K562 (cell line): Measurements from ENCODE around the gene SCG5. TPM values are rescaled to one million over a fixed set of nuclear protein-coding genes. Genes with fewer than 3 reads are reported as not detected.
A peak's percentile ranks its signal among the peaks of the same experiment; 100 is the strongest.
"Not testable (repeated sequence)": the region's sequence is repeated elsewhere in the genome, so short reads cannot be mapped to it uniquely, and the experiment has no call there.

Source experiments
- ATAC-seq: fragments of 200-7000 bp; cut with Tn5 transposase; 3 replicates; pipeline ENCODE4 v1.9.1; 2020; ENCODE audit warnings: moderate library complexity
- BruUV-seq: library from RNA; stranded (reverse); fragments of 400-500 nt; replicated peaks from 2 replicates; lab custom pipeline; 2021; lab: Mats Ljungman, UMichigan
- CTCF ChIA-PET: fragments of 300-600 bp; formaldehyde crosslinking; extraction: SDS; loops from one replicate; lab custom pipeline; 2021; ENCODE audit warnings: low intra/inter-chr PET ratio; lab: Yijun Ruan, JAX
- POLR2A ChIA-PET: fragments of 300-600, 350-650 bp; sonication (Branson Sonifier 250); formaldehyde crosslinking; extraction: SDS; loops from one replicate; lab custom pipeline; 2021; ENCODE audit warnings: antibody characterized with exemption, inconsistent platforms; lab: Yijun Ruan, JAX
- DNase-seq, 4 experiments: peaks; one replicate each; pipeline versions ENCODE4 v3.0.0 to v3.0.0-alpha.2; 2011 to 2018; ENCODE audit warnings: low spot score in 3 of 4, mixed read lengths in 3 of 4; ENCODE audit errors: extremely low read depth in 1 of 4
- FAIRE-seq: peaks from 2 replicates; lab custom pipeline; 2011; peaks lifted over from hg19 to GRCh38; lab: Jason Lieb, UNC
- H2AFZ ChIP-seq: 2 replicates; pipeline ENCODE4 v1.6.0; 2011; ENCODE audit warnings: low read depth, low read length, control low read depth, inconsistent platforms
- H3K27ac ChIP-seq: fragments of 200-600 bp; 3 replicates; pipeline ENCODE4 v1.8.0; 2011; ENCODE audit warnings: low read depth, mild to moderate bottlenecking, control low read depth, inconsistent platforms, low read length, moderate library complexity, mixed read lengths; ENCODE audit errors: extremely low read depth
- H3K27me3 ChIP-seq, 2 experiments: fragments of 300-600 bp in 1 of 2; 2 replicates in 1 of 2; 3 replicates in 1 of 2; pipeline versions ENCODE4 v1.6.0 to v1.8.0; 2011; ENCODE audit warnings: inconsistent platforms in 2 of 2, low read length in 2 of 2, mild to moderate bottlenecking in 1 of 2, mixed read lengths in 1 of 2, moderate library complexity in 1 of 2; ENCODE audit not compliant: control insufficient read depth in 2 of 2, insufficient read depth in 2 of 2
- H3K36me3 ChIP-seq: fragments of 300-600 bp; 3 replicates; pipeline ENCODE4 v1.8.0; 2011; ENCODE audit warnings: mild to moderate bottlenecking, low read length, inconsistent platforms; ENCODE audit not compliant: control insufficient read depth, insufficient read depth
- H3K4me1 ChIP-seq, 2 experiments: fragments of 200-600 bp in 1 of 2; replicated peaks in 1 of 2; 2 replicates in 1 of 2; 3 replicates in 1 of 2; pipeline versions ENCODE4 v1.5.1 to v1.8.0; 2011; ENCODE audit warnings: inconsistent platforms in 2 of 2, low read length in 2 of 2, mild to moderate bottlenecking in 1 of 2, mixed read lengths in 1 of 2, moderate library complexity in 1 of 2; ENCODE audit not compliant: control insufficient read depth in 2 of 2, insufficient read depth in 2 of 2
- H3K4me2 ChIP-seq: 2 replicates; pipeline ENCODE4 v1.6.1; 2011; ENCODE audit warnings: low read length, control low read depth, inconsistent platforms, mixed read lengths; ENCODE audit not compliant: insufficient read depth
- H3K4me3 ChIP-seq: fragments of 200-600 bp; sonication (generic), shearing (Covaris generic); 2 replicates; pipeline ENCODE4 v1.5.1; 2016; ENCODE audit warnings: control low read depth, inconsistent platforms
- H3K79me2 ChIP-seq: fragments of 200-600 bp; 3 replicates; pipeline ENCODE4 v1.8.0; 2011; ENCODE audit warnings: low read length, inconsistent platforms; ENCODE audit not compliant: control insufficient read depth, insufficient read depth
- H3K9ac ChIP-seq, 2 experiments: 2 replicates each; pipeline versions ENCODE4 v1.6.0 to v1.6.1; 2011; ENCODE audit warnings: low read depth in 2 of 2, low read length in 2 of 2, control low read depth in 1 of 2, inconsistent platforms in 1 of 2, mild to moderate bottlenecking in 1 of 2, mixed read lengths in 1 of 2; ENCODE audit not compliant: insufficient read depth in 1 of 2
- H3K9me1 ChIP-seq: one replicate; pipeline ENCODE4 v1.6.0; 2011; ENCODE audit warnings: inconsistent platforms, mild to moderate bottlenecking, low read length, moderate library complexity; ENCODE audit not compliant: control insufficient read depth, insufficient read depth
- H3K9me3 ChIP-seq: replicated peaks from 2 replicates; pipeline ENCODE4 v1.5.1; 2011; ENCODE audit warnings: low read depth, low read length, inconsistent platforms; ENCODE audit not compliant: control insufficient read depth, insufficient read depth
- H4K20me1 ChIP-seq: replicated peaks from 2 replicates; pipeline ENCODE4 v1.6.1; 2011; ENCODE audit warnings: low read length, inconsistent platforms, mixed read lengths; ENCODE audit not compliant: control insufficient read depth, insufficient read depth
- GABPA ChIP-seq: fragments of 200-800 bp; sonication (Bioruptor generic); conservative IDR thresholded peaks from 2 replicates; pipeline ENCODE4 v1.6.1; 2016; ENCODE audit warnings: low read depth, missing genetic modification characterization, missing compliant biosample characterization
- WGBS: fragments of 100-300 bp; shearing (Covaris generic); methylation state at CpG from one replicate; pipeline ENCODE4 v1.1.6; 2016; ENCODE audit warnings: low coverage, mixed read lengths; ENCODE audit not compliant: insufficient coverage; ENCODE audit errors: missing lambda C conversion rate; 5-methylcytosine and 5-hydroxymethylcytosine counted together
- in situ Hi-C: fragments of 300-500 bp; cut with MboI; formaldehyde crosslinking; loops from 4 replicates; pipeline ENCODE4 v1.15.0; 2018; ENCODE audit warnings: inconsistent platforms, mixed read lengths
- intact Hi-C: fragments of 100-400 bp; cut with micrococcal nuclease; formaldehyde crosslinking; loops from 2 replicates; pipeline ENCODE4 v1.14.2; 2022
- polyA plus RNA-seq, 8 experiments: library from polyadenylated mRNA; depleted of rRNA in 4 of 8; stranded (reverse) in 5 of 8; unstranded in 3 of 8; fragments of >200 nt; fragmentation: Nextera tagmentation in 2 of 8; fragmentation: Illumina TruSeq in 1 of 8; extraction: Ambion mirVana in 2 of 8; extraction: Trizol in 1 of 8; gene quantifications; 2 replicates each; pipeline versions ENCODE4 v1.2.1 to v1.2.3, GENCODE V29; 2011 to 2014; ENCODE audit warnings: inconsistent platforms in 1 of 8, missing spikeins in 1 of 8
- total RNA-seq, 7 experiments: library from RNA; depleted of rRNA in 6 of 7; stranded (reverse); fragments of >200 nt in 6 of 7; fragmentation: Illumina TruSeq in 2 of 7; extraction: Trizol in 2 of 7; gene quantifications; 2 replicates each; pipeline versions ENCODE4 v1.2.1 to v1.2.3, GENCODE V29; 2011 to 2021; ENCODE audit warnings: low replicate concordance in 1 of 7
- TF ChIP-seq, protein P1 (sequence below), 3 experiments: IDR thresholded peaks in 2 of 3; conservative IDR thresholded peaks in 1 of 3; 2 replicates each; pipeline ENCODE4 v1.5.1; 2011 to 2012; ENCODE audit warnings: low read length in 3 of 3, mild to moderate bottlenecking in 3 of 3, control low read depth in 2 of 3, improper control_type of control experiment in 1 of 3, inconsistent platforms in 1 of 3, low read depth in 1 of 3, mixed read lengths in 1 of 3, moderate library complexity in 1 of 3; ENCODE audit not compliant: insufficient read depth in 2 of 3

Gene SCG5
- total and polyA plus RNA-seq, 9 of the 15 experiments (the other 6 are each of a cell fraction or from before 2014, with no cell fraction given): 0.06 to 0.76 (median 0.28) TPM; not detected in 2

GRCh38 chr15:32610719-32611118, 30.8 kb upstream of the SCG5 start:
- CTCF ChIA-PET, H3K79me2 ChIP-seq, H2AFZ ChIP-seq, H4K20me1 ChIP-seq, H3K9me3 ChIP-seq, BruUV-seq, H3K27me3 ChIP-seq, H3K36me3 ChIP-seq, H3K4me3 ChIP-seq, H3K9ac ChIP-seq, POLR2A ChIA-PET, H3K9me1 ChIP-seq, H3K4me2 ChIP-seq, H3K27ac ChIP-seq, intact Hi-C loops, in situ Hi-C loops, ATAC-seq, H3K4me1 ChIP-seq: not testable (repeated sequence)
- 0% methylated on average over 1 of the region's 3 CpGs for WGBS
- FAIRE-seq: peak; percentile 65
- DNase-seq: peak in 1 of 4 experiments; percentile 35
- TF ChIP-seq, protein P1, sequence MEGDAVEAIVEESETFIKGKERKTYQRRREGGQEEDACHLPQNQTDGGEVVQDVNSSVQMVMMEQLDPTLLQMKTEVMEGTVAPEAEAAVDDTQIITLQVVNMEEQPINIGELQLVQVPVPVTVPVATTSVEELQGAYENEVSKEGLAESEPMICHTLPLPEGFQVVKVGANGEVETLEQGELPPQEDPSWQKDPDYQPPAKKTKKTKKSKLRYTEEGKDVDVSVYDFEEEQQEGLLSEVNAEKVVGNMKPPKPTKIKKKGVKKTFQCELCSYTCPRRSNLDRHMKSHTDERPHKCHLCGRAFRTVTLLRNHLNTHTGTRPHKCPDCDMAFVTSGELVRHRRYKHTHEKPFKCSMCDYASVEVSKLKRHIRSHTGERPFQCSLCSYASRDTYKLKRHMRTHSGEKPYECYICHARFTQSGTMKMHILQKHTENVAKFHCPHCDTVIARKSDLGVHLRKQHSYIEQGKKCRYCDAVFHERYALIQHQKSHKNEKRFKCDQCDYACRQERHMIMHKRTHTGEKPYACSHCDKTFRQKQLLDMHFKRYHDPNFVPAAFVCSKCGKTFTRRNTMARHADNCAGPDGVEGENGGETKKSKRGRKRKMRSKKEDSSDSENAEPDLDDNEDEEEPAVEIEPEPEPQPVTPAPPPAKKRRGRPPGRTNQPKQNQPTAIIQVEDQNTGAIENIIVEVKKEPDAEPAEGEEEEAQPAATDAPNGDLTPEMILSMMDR (IDR thresholded peaks at IDR 0.05 in 2 of 3, conservative IDR thresholded peaks at IDR 0.05 in 1 of 3; ENCODE audit: insufficient read depth in 2 of 3, low read depth in 1 of 3, low read length in 3 of 3): peak in 1 of 3 experiments; percentile 22; a peak in 2 of 6 replicates

- intact Hi-C loops, CTCF ChIA-PET, H3K27me3 ChIP-seq, in situ Hi-C loops, H3K9me1 ChIP-seq, H3K36me3 ChIP-seq, H4K20me1 ChIP-seq, DNase-seq, H3K4me1 ChIP-seq, H3K9me3 ChIP-seq, POLR2A ChIA-PET, FAIRE-seq: not testable (repeated sequence)
- BruUV-seq: TSS peak; percentile 93
- 0% methylated on average over 11 of the region's 16 CpGs for WGBS
- Histone ChIP-seq H2AFZ (peak overlapping the region; percentile 86), H3K4me2 (peak overlapping the region; percentile 80), H3K4me3 (peak overlapping the region; percentile 66), H3K9ac (peak overlapping the region; percentile 81 to 94; a peak in 3 of 4 replicates), H3K79me2 (peaks cover 44% of the 10 kb centered on the region), H3K27ac (peak overlapping the region; percentile 91)
- peak; percentile 63 for ATAC-seq
- peak; percentile 47 for TF ChIP-seq GABPA
These were observed 26.8 kb upstream of the SCG5 start for GRCh38 chr15:32614712-32615050.
